ENCODE measurements around the gene ZNF232.
"Not testable (repeated sequence)": the region's sequence is repeated elsewhere in the genome, so short reads cannot be mapped to it uniquely, and the experiment has no call there.

Gene ZNF232

DNA sequence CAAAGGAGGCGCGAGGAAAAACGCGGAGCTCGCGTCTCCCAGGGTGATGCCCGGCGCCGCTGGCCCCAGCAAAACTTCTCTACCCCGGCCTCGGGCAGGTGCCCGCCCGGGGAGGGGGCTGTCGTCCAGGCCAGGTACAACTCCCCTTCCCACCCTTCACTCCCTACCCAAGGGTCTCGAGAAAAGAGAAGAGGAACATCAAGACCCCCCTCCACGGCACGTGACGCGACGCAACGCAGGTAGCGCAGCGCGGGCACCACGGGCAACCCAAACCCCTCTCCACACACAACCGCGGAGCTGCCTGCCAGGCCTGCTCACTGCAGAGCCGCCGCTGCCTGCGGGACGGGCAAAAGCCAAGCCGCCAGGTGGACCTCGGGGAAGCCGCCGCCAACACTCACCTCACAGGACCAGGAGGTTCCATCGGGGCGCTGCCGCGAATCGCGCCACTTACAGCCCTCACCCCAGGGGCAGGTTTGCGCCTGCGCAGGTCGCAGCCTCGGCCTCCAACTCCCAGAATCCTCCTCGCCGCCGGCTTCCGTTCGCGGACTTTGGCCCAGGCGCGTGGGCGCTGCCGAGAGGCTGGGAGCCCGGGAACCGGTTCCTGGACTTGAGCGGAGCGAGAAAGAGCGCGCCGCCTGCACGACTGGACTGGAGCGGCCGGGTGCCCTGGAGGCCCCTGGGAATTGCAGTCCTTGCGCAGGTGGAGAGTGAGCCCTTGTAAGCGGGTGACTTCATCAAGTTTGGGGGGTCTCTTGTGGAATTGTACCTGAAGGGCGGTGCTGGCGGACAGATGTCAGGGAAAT is at the start of gene ZNF232:
ZNF232 (minus strand) TSS at position 477 of the 803 bp plus-strand sequence; CDS start at position 421, 56 bp downstream.
- peak; percentile 72 for DNase-seq

DNA sequence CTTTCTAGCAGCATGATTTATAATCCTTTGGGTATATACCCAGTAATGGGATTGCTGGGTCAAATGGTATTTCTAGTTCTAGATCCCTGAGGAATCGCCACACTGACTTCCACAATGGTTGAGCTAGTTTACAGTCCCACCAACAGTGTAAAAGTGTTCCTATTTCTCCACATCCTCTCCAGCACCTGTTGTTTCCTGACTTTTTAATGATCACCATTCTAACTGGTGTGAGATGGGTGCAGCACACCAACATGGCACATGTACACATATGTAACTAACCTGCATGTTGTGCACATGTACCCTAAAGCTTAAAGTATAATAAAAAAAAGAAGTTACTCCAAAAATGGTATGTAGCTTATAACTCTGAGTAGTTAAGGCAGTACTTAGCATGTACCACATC is 49.0 kb upstream of the ZNF232 start:
- DNase-seq = not testable (repeated sequence)

DNA sequence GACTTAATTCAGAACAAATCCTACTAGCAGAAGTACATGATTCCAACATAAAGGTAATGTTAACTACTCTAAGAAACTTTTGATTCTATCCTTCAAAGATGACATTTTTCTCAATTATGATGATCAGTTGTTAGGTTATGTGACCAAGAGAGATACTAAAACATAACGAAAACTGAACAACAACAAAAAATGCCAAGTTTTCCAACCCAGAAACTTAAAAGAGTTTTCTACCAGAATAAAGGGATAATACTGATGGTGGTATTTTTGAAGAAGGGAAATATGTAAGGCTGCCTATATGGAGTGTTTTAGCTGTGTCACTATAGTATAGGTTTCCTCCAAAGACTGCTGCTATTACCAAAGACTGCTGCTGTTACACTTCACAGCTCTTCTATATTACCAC is 34.4 kb upstream of the ZNF232 start:
- DNase-seq = not testable (repeated sequence)

DNA sequence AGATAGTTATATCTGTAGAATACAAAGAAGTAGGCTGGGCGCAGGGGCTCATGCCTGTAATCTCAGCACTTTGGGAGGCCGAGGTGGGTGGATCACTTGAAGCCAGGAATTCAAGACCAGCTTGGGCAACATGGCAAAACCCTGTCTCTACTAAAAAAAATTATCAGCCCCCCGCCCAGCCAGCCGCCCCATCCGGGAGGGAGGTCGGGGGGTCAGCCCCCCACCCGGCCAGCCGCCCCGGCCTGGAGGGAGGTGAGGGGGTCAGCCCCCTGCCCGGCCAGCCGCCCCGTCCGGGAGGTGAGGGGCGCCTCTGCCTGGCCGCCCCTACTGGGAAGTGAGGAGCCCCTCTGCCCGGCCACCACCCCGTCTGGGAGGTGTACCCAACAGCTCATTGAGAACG is 31.2 kb upstream of the ZNF232 start:
- DNase-seq = not testable (repeated sequence)

DNA sequence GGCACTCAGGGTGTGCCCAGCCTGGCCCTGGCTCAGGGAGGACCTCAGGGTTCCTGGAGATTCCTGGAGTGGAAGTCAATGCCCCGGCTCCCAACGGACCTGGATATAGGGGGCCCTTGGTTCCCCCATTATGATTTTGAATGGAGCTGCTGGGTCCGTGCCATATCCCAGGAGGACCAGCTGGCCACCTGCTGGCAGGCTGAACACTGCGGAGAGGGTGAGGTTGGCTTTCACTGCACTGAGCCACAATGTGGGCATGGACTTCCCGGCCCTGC is 27.7 kb upstream of the ZNF232 start:
- DNase-seq = no peak

DNA sequence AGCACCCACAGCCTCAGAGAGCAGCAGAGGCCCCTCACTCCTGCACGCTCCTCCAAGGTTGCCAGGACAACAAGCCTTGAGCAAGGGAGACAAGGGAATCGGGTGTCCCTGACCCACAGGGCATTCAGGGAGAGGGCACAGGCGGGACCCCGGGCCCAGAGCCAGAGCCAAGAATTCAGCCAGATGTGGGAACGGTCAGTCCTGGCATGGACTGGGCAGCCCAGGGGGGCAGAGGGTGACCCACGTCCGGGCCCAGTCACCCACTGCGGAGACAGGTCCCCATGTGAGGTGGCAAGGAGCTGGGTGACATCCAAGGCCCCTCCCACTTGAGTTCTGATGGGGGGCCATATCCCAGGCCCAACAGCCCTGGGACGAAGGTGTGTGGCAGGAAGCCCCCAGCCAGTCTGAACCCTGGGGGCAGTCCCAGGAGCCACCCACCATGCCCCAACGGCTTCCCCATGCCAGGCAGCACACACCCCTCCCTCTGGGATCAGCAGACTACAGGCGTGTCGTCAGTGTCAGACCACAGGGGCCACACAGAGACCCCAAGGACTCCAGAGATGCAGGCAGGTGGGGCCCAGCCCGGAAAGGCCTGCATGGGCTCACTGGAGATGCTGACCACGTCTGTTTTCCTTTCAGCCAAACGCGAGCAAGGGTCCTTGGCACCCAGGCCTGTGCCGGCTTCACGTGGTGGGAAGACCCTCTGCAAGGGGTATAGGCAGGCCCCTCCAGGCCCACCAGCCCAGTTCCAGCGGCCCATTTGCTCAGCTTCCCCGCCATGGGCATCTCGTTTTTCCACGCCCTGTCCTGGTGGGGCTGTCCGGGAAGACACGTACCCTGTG is 27.2 kb upstream of the ZNF232 start:
- DNase-seq = no peak

DNA sequence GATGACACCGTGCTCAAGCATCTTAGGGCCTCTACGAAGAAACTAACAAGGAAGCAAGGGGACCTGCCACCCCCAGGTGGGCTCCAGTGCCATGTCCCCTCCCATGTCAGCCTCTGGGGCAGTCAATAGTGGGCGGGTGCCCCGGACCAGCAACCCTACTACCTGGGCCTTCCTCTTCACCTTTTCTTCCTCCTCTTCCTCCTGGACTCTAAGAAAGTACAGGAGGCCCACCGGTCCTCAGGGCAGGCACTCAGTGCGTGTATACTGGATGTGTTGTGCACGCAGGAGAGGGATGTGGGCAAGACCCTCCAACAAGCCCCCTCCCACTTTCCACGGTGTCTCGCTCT is 26.5 kb upstream of the ZNF232 start:
- DNase-seq = not testable (repeated sequence)

DNA sequence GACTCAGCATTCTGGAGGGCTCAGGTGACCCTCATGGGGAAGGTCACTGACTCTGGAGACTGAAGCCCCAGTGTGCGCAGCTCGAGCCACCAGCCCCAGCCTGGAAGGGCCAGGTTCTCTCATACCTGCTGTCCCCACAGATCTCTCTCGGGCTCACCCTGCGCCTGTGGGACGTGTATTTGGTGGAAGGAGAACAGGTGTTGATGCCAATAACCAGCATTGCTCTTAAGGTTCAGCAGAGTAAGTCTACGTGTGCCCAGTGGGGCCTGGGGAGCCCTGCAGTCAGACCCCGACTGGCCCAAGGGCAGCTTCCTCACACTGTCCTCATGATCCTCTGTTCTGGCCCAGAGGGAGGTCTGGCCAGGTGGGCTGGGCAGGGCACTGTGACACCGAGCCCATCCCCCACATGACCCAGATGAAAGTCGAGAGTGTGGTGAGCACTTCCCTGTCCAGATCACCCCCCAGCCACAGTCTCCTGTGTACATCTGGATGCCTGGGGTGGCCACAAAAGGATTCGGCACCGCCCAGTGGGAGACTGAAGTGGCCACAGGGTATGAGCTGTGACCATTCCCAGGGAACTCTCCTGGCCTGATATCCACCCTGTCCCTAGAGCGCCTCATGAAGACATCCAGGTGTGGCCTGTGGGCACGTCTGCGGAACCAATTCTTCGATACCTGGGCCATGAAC is 26.0 kb upstream of the ZNF232 start:
- not testable (repeated sequence) for DNase-seq

DNA sequence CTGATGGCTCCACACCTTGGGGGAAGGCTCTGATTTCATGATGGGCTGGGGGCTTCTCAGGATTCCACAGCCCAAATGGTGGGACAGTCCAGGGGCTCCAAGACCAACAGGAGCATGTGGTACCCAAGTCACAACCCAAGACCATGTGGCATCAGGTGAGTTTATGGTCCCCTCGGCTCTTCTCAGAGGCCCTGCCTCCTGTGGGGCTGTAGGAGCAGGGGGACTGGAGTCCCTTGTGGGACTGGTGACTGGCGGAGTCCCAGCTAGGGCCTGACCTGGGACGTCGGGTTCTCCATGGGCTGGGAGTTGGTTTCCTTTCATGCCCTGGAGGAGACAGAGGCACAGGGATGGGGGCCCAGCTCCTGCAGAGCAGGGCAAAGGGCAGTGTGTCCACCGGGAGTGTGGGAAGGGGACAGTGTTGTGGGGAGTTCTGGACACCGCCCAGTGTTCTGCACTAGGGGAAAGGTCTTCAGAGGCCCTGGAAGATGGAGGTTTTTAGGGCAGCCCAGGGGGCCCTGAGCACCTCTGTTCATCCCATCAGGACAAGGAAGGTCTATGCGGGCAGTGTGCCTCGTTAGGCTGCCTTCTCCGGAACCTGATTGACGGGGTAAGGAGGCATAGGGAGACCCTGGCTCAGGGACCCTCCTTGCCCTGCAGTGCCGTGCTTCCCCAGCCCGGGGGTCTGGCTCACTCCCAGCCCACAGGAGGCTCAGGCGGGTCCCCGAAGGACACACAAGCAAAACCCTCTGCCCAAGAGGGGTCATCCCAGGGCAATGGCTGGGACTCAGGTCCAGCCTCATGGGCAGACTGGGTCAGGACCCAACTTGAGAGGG is 25.1 kb upstream of the ZNF232 start:
- not testable (repeated sequence) for DNase-seq

DNA sequence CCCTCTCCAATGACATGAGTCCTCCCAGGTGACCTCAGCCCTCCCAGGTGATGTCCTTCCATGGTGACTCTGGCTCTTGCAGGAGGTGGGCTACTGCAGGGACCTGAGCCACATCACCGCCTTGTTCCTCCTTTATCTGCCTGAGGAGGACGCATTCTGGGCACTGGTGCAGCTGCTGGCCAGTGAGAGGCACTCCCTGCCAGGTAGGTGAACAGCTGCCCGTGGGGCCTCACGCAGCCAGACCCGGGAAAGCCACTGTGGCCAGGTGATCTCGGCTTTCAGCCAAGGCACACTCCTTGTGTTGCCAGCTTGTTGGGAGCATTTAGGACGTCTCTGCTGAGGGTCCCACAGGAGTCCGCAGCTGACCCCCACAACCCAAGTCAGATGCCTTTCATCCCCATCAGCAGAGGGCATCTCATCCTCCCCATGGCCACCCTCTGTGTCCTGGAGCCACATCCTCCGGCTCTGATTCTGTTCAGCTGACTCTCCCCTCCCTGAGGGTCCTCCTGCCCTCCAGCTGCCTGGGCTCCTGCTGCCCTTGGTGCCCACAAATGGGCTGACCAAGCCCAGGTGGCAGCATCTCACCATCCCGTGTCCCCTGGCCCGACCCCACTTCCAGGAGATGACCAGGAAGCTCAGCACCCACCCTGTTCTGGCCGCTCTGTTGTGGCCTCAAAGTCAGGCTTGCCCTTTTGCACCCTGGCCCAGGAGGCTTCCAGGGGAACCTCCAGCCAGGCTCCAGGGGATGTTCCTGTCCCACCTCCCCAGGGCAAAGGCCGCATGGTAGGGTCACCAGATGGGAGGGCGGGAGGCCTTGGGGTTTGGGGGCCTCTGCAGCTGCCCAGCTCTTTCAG is 24.3 kb upstream of the ZNF232 start:
- no peak for DNase-seq

DNA sequence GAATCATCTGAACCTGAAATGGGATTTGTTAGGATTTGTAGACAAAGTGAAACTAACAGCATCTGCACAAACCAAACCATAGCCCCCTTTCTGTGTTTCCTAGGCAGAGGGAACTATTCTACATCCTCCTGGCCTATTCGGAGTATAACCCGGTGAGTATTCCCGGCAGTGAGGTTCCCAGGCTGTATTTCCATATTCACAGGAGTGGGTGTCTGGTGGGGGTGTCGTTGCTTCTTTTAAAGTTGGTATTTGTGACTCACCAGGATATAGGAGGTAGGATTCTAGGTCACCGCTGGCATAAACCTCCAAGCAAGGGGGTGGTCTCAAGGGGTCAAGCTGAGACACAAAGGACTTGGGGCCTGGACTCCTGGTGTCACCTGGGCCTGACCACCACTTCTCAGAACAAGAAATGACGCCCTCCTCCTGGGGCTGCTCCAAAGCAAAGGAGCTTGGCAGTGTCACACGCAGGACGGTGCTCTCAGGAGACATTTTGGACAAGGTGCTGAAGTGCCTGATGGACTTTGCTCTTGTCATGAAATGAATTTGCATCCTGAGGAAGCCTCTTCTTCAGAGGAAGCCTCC is 23.5 kb upstream of the ZNF232 start:
- not testable (repeated sequence) for DNase-seq

DNA sequence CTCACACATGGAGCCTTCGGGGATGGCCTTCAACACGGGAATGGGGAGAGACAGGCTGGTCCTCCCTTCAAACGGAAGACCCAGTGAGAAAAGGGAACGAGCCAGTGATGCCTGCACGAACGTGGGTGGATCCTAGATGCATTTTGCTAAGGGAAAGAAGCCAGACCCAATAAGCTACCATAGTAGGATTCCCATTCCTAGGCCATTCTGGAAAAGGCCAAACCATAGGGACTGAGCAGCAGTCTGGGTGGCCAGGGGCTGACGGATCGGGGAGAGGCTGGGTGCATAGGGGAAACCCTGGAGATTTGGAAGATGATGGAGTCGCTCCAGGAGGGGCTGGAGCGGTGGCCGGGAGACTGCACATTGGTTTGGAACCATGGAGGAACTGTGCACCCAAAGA is 22.9 kb upstream of the ZNF232 start:
- not testable (repeated sequence) for DNase-seq

DNA sequence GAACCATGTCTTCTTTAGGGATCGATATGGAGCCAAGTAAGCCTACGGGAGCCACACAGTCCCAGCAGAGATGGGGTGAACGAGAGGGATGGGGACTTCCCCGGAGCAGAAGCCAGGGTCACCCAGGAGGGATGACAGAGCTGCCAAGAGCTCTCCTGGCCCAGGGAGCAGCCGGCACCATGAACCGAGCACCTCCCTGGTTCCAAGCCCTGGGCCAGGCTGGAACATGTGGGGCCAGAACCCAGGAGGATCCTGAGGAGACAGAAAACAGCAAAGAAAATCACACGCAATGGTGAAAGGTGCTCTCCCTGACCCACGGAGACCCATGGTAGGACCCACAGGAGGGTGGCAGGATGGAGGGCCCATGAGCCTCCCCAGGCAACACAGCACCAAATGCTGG is 22.3 kb upstream of the ZNF232 start:
- DNase-seq = not testable (repeated sequence)

DNA sequence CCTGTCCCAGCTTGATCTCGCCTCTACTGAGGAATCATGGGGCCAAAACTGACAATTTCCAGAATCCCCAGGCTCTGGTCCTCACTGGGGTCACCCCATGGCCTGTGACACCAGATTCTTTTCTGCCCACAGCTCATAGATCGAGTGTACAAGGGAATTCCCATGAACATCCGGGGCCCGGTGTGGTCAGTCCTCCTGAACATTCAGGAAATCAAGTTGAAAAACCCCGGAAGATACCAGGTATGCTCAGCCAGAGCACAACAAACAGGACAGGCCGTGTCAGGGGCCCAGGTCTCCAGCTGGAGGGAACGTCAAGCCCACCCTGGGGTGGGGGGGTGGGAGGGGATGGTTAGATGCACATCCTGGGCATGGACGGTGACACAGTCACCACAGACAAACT is 21.6 kb upstream of the ZNF232 start:
- DNase-seq = no peak

DNA sequence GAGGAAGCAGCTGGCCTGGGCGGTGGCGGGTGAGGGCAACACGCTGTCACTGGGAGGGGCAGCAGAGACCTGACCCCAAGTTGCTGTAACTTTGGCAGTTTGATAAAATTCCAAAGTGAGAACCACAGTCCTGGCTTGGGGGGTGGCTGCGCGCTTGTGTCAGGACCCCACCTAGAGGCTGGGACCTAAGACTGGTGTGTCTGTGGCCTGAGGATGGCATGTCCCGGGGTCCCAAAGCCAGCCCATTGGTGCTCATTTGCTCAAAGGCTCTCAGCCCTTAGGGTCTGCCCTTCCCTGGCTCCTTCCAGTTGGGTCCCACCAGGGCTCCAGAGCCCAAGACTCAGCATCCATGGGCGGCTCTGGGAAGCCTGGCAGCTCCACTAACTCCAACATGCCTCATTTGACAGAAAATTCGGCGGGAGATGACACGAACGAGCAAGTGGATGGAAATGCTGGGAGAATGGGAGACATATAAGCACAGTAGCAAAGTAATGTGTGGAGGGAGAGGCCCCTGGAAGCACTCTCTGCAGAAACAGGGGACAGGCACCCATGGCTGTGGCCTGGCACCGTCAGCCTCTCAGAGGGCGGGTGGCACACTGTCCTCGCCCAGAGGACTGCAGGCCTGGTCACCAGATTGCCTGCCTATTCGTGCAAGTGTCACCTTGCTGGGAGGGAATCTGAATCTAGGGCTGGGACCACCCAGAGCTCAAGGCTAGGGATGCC is 21.0 kb upstream of the ZNF232 start:
- not testable (repeated sequence) for DNase-seq

DNA sequence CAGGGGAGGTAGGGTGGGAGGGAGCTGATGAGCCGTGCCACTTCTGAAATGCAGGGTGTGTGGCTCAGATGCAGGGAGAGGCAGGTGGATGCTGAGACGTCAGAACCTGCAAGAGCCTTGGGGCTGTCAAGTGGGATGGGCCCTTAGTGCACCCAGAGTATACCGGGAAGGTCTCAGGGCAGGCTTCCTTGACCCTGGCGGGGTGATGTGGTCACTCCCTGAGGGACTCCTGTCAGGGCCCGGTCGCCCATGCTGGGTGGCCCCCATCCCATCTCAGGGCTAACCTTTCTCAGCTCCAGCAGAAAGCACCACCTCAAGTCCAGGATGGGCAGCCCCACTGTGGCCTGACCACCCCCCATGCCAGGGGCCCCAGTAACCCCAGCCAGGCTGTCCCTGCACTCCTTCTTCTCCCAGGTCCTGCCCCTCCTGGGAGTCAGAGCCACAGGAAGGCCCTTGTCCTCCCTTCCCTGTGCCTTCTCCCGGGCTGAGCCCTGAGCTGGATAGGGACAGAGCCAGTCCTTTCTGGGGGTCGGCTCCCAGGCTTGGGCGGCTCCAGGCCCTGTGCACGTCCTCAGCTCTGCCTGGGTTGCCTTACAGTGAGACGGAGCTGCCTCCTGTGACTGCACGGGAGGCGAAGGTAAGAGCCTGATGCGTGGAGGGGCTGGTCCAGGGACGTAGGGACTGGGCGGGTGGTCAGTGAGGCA is 20.3 kb upstream of the ZNF232 start:
- DNase-seq = not testable (repeated sequence)

DNA sequence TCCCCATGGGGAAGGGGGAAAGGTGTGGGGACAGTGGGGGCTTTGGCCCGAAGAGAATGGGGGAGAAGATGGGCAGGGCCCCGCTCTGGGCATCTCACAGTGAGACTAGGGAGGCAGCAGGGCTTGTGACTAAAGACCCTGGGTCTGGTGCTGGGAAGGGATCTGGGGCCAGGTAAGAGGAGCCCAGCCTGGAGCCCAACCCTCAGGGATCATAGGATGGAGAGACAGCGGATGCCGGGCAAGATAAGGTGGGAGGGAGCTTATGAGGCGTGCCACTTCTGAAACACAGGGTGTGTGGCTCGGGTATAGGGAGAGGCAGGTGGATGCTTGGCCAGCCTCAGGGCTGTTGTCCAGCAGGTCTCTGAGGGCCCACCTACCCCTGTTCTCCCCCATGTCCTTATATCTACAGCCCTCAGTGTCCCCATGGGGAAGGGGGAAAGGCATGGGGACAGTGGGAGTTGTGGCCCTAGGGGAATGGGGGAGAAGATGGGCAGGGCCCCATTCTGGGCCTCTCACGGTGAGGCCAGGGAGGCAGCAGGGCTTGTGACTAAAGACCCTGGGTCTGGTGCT is 19.6 kb upstream of the ZNF232 start:
- DNase-seq = no peak

DNA sequence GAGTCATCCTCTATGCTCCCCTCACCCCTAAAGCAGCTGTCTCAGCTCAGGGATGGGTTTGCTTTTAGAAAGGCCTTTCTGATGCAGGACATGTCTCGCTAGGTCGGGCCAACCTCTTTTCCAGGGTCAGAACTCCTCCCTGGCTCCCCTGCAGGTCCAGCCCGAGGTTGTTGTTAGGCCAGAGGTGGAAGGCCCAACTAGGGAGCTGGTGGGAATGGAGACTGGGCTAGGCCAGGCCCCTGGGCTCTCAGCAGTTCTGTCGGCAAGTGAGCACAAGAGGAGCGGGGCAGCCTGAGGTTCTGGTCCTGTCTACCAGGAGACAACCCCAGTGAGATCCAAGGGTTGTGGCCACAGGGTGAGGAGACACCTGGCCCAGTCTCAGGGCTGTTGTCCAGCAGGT is 19.0 kb upstream of the ZNF232 start:
- DNase-seq = not testable (repeated sequence)

DNA sequence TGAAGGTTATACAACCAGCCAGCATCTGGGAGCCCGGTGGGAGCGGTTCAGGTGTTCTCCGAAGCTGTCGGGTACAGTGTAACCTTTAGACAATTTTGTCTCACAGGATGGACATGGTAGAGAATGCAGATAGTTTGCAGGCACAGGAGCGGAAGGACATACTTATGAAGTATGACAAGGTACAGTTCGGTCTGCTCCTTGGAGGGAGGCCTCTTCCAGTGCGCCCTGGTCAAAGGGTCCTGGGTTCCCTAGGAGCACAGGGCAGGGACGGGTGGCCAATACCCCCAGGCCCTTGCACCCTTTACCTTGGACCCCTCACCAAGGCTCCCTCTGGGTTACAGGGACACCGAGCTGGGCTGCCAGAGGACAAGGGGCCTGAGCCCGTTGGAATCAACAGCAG is 18.6 kb upstream of the ZNF232 start:
- DNase-seq = not testable (repeated sequence)

DNA sequence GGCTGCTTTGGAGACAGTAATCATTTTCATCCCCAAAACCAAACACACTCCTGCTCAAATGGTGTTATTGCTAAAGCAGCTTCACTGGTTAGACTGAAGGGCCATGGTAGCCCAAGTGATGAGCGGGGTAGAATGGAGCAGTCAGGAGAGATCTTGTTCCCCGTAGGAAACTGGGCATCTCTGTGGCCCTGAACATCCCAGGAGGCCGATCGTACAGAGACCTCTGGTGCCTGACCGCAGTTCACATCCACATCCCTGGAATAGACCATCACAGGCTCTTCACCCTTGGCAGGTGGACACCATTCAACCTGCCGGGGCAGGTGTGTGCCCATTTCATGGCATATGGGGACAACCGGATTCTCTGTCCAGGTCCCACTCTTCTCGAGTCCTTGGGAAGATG is 18.1 kb upstream of the ZNF232 start:
- DNase-seq = not testable (repeated sequence)

Data from NCI-H446 treated with DMSO at 0.1 percent for 48 hours (cell line).